CD4-positive, alpha-beta T cell (primary cell): ENCODE results near the gene PRR5L. TPM values are rescaled to one million over a fixed set of nuclear protein-coding genes. Genes with fewer than 3 reads are reported as not detected.
A peak's percentile ranks its signal among the peaks of the same experiment; 100 is the strongest.

ENCODE experiments used
- ATAC-seq: fragments of 200-7000 bp; cut with Tn5 transposase; one replicate; pipeline ENCODE4 v1.10.0; 2022; ENCODE audit warnings: mild to moderate bottlenecking; ENCODE audit not compliant: poor library complexity
- CTCF ChIA-PET: fragments of 350-600 bp; sonication (Branson Sonifier 250); formaldehyde crosslinking; loops from one replicate; lab custom pipeline; 2021; ENCODE audit warnings: antibody characterized with exemption, inconsistent platforms; lab: Charles Lee
- POLR2A ChIA-PET: fragments of 350-600 bp; sonication (Branson Sonifier 250); formaldehyde crosslinking; loops from one replicate; lab custom pipeline; 2021; ENCODE audit warnings: antibody characterized with exemption, inconsistent platforms; lab: Charles Lee
- DNase-seq, 14 experiments: peaks; one replicate each; pipeline ENCODE4 v3.0.0-alpha.2; 2013 to 2020; ENCODE audit warnings: mixed read lengths in 2 of 14
- H3K27ac ChIP-seq, 2 donors: one replicate each; pipeline versions ENCODE4 v1.5.1 to v1.7.0; 2013; ENCODE audit warnings: low read length in 2 of 2, low read depth in 1 of 2, mild to moderate bottlenecking in 1 of 2
- H3K27me3 ChIP-seq, 2 experiments: 1 replicate in 1 of 2; 2 replicates in 1 of 2; pipeline versions ENCODE4 v1.6.1 to v1.7.0; 2013; ENCODE audit warnings: low read length in 2 of 2, control low read depth in 1 of 2, mild to moderate bottlenecking in 1 of 2, moderate library complexity in 1 of 2; ENCODE audit not compliant: insufficient read depth in 2 of 2, control insufficient read depth in 1 of 2
- H3K36me3 ChIP-seq: one replicate; pipeline ENCODE4 v1.6.1; 2013; ENCODE audit warnings: low read length, control low read depth; ENCODE audit not compliant: insufficient read depth
- H3K4me1 ChIP-seq: one replicate; pipeline ENCODE4 v1.6.1; 2013; ENCODE audit warnings: low read length, control low read depth; ENCODE audit not compliant: insufficient read depth
- H3K4me3 ChIP-seq: one replicate; pipeline ENCODE4 v1.5.1; 2013; ENCODE audit warnings: mild to moderate bottlenecking, low read length, moderate library complexity
- H3K9me3 ChIP-seq, 2 experiments: 1 replicate in 1 of 2; 2 replicates in 1 of 2; pipeline versions ENCODE4 v1.6.1 to v1.7.0; 2013; ENCODE audit warnings: low read length in 2 of 2, mild to moderate bottlenecking in 2 of 2, control low read depth in 1 of 2, moderate library complexity in 1 of 2; ENCODE audit not compliant: control insufficient read depth in 1 of 2, insufficient read depth in 1 of 2
- H3K27ac Mint-ChIP-seq: one replicate; pipeline ENCODE4 v1.8.0; 2020; ENCODE audit warnings: mixed read lengths
- H3K27me3 Mint-ChIP-seq: one replicate; pipeline ENCODE4 v1.8.0; 2021; ENCODE audit warnings: mixed read lengths
- H3K36me3 Mint-ChIP-seq: one replicate; pipeline ENCODE4 v1.8.0; 2021; ENCODE audit warnings: low read depth, mixed read lengths
- H3K4me1 Mint-ChIP-seq: one replicate; pipeline ENCODE4 v1.8.0; 2021; ENCODE audit warnings: low read depth, mixed read lengths
- H3K4me3 Mint-ChIP-seq: one replicate; pipeline ENCODE4 v1.8.0; 2020; ENCODE audit warnings: mild to moderate bottlenecking, mixed read lengths
- H3K9me3 Mint-ChIP-seq: one replicate; pipeline ENCODE4 v1.8.0; 2020; ENCODE audit warnings: mixed read lengths
- intact Hi-C, 2 experiments: fragments of 100-400 bp; cut with DNase I in 1 of 2; cut with micrococcal nuclease in 1 of 2; formaldehyde crosslinking; loops; one replicate each; pipeline versions ENCODE4 v1.15.1 to v1.9.0; 2023 to 2025; cut with DNase I, micrococcal nuclease
- total RNA-seq, 174 experiments: library from RNA in 2 of 174; stranded (reverse) in 2 of 174; gene quantifications; one replicate each; pipeline ENCODE4 v1.2.3 and lab custom pipeline; 2021 to 2026
- TF ChIP-seq, protein P1 (sequence below): fragments of 200-600 bp; IDR thresholded peaks from one replicate; pipeline ENCODE4 v1.8.0; 2022; ENCODE audit warnings: antibody characterized with exemption, mild to moderate bottlenecking

The PRR5L gene
- total RNA-seq, 2 experiments from 2014 or later: 5.4 to 7.6 TPM

GRCh38 chr11:36364551-36365325 is 68.7 kb downstream of the PRR5L start:
- peak overlapping the region; percentile 25 for H3K4me3 Mint-ChIP-seq
- peaks cover 14% of the 10 kb centered on the region for H3K27me3 Mint-ChIP-seq
- no peaks in the 10 kb centered on the region for H3K9me3 ChIP-seq
- ChIA-PET CTCF (interaction anchor here (1.4 to 2.1 kb wide), 2 partner anchors 13 to 20 kb away, joined by 4 to 7 read pairs; no protein-coding TSS in a partner anchor), POLR2A (interaction anchor here (1.8 to 2.7 kb wide), 3 partner anchors 11 to 14 kb away, joined by 9 to 10 read pairs (median 10); no protein-coding TSS in a partner anchor)
- H3K27ac Mint-ChIP-seq: no peak overlapping the region
- peaks cover 44% of the 10 kb centered on the region for H3K4me1 Mint-ChIP-seq
- H3K27me3 ChIP-seq: no peaks in the 10 kb centered on the region
- intact Hi-C loops: no loop called here
- no peak overlapping the region for H3K4me3 ChIP-seq
- no peak for ATAC-seq
- no peak overlapping the region for H3K27ac ChIP-seq
- H3K9me3 Mint-ChIP-seq: no peaks in the 10 kb centered on the region
- no peaks in the 10 kb centered on the region for H3K36me3 ChIP-seq
- no peaks in the 10 kb centered on the region for H3K36me3 Mint-ChIP-seq
- H3K4me1 ChIP-seq: peaks cover 28% of the 10 kb centered on the region
- DNase-seq: no peak
- TF ChIP-seq, protein P1, sequence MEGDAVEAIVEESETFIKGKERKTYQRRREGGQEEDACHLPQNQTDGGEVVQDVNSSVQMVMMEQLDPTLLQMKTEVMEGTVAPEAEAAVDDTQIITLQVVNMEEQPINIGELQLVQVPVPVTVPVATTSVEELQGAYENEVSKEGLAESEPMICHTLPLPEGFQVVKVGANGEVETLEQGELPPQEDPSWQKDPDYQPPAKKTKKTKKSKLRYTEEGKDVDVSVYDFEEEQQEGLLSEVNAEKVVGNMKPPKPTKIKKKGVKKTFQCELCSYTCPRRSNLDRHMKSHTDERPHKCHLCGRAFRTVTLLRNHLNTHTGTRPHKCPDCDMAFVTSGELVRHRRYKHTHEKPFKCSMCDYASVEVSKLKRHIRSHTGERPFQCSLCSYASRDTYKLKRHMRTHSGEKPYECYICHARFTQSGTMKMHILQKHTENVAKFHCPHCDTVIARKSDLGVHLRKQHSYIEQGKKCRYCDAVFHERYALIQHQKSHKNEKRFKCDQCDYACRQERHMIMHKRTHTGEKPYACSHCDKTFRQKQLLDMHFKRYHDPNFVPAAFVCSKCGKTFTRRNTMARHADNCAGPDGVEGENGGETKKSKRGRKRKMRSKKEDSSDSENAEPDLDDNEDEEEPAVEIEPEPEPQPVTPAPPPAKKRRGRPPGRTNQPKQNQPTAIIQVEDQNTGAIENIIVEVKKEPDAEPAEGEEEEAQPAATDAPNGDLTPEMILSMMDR: no peak

DNA sequence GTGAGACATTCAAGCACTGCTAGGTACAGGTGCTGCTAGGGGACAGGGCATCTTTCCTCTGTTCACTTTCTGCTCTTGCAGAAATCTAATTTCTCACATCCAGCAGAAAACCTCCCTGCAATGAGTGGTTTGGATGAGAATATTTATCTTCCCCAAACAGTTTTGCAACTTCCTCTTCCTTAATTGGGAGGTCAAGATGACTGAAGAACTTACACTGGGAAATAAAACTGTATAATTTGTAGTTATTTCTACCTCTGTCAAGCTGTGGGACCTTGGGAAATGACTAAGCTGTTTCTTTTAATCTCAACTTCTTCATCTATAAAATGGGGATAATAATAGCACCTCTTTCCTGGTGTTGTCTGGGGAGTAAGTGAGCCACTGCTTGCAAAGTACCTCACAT is 69.8 kb downstream of the PRR5L start:
- ATAC-seq: no peak

DNA sequence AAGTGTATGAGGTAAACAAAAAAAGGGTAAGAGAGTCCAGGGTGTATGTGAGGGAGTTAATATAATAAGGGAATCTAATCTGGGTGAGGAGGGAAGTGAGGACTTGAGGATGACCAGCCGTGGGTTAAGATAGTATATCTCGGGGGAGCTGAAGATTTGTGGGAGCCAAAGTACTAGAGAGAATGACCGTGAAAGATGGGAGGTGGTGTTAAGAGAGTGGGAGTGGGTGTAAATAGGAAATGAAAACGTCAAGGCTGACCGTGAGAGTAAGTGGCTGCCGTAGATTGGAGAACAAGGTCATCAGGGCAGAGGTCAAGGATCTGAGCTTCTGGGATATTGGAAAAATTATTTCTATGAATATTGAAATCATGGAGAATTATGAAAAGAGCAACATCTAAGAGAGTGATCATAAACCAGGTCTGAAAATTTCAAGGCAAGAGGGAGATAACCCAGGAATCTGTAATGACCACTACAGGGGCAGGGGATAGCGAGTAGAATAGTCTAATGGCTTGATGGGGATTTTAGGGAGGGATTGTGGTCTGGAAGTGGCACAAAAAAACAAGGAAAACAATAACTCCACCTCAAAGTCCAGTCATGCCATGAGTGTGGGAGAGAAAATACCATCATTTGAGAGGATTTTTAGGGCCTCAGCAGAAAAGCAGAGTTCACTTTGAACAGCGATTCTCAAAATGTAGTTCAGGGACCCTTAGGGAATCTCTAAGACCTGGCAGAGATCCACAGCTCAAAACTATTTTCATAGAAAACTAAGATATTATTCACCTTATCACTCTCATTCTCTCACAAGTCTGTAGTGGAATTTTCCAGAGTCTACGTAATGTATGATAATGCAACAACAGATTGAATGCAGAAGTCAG is 72.0 kb downstream of the PRR5L start:
- CTCF ChIA-PET: interaction anchor here (0.9 kb wide), 1 partner anchor 12 kb away, joined by 3 read pairs; no protein-coding TSS in a partner anchor
- Mint-ChIP-seq H3K4me3 (no peak overlapping the region), H3K27ac (no peak overlapping the region), H3K27me3 (peaks cover 31% of the 10 kb centered on the region), H3K36me3 (no peaks in the 10 kb centered on the region), H3K4me1 (peaks cover 14% of the 10 kb centered on the region), H3K9me3 (no peaks in the 10 kb centered on the region)
- DNase-seq (no peak), ATAC-seq (no peak)
- no peak overlapping the region for H3K4me3 ChIP-seq
- POLR2A ChIA-PET: no interaction called here
- peaks cover 10% of the 10 kb centered on the region for H3K4me1 ChIP-seq
- no peaks in the 10 kb centered on the region for H3K36me3 ChIP-seq
- TF ChIP-seq, protein P1: no peak
- H3K27me3 ChIP-seq: peaks cover 0 to 4% of the 10 kb centered on the region in 2 experiments
- no peaks in the 10 kb centered on the region for H3K9me3 ChIP-seq
- no peak overlapping the region for H3K27ac ChIP-seq
- intact Hi-C loops: no loop called here

More for the DNA sequence above, 69.8 kb downstream of the PRR5L start:
- ChIA-PET CTCF (no interaction called here), POLR2A (no interaction called here)
- H3K27me3 ChIP-seq: no peaks in the 10 kb centered on the region
- Mint-ChIP-seq H3K27me3 (peaks cover 20% of the 10 kb centered on the region), H3K9me3 (no peaks in the 10 kb centered on the region), H3K4me1 (peaks cover 32% of the 10 kb centered on the region), H3K4me3 (no peak overlapping the region), H3K36me3 (no peaks in the 10 kb centered on the region), H3K27ac (no peak overlapping the region)
- TF ChIP-seq, protein P1: no peak
- H3K36me3 ChIP-seq: no peaks in the 10 kb centered on the region
- no peak overlapping the region for H3K4me3 ChIP-seq
- H3K27ac ChIP-seq: no peak overlapping the region
- peaks cover 20% of the 10 kb centered on the region for H3K4me1 ChIP-seq
- H3K9me3 ChIP-seq: no peaks in the 10 kb centered on the region
- no peak for DNase-seq
- intact Hi-C loops: no loop called here
